Fibroblast of mammary gland (primary cell): ENCODE measurements around the gene XYLT1.

Experiments used
- DNase-seq: peaks from one replicate; pipeline ENCODE4 v3.0.0-alpha.2; 2010; ENCODE audit warnings: low read depth
- H3K4me3 ChIP-seq: 2 replicates; pipeline ENCODE4 v1.5.1; 2011; ENCODE audit warnings: low read depth, mild to moderate bottlenecking, low read length, moderate library complexity; ENCODE audit not compliant: control insufficient read depth
- CTCF ChIP-seq: conservative IDR thresholded peaks from 2 replicates; pipeline ENCODE4 v1.5.1; 2011; ENCODE audit warnings: low read depth, low read length, inconsistent platforms; ENCODE audit not compliant: control insufficient read depth, insufficient read depth

The XYLT1 gene

GRCh38 chr16:17474572-17474971, 3.8 kb upstream of the XYLT1 start:
- no peak for DNase-seq
- no peak overlapping the region for H3K4me3 ChIP-seq
- TF ChIP-seq CTCF = no peak

- no peak overlapping the region for H3K4me3 ChIP-seq
- peak; percentile 42 for DNase-seq
- peak; percentile 16 for TF ChIP-seq CTCF
Measured at GRCh38 chr16:17474037-17474436, 3.3 kb upstream of the XYLT1 start.

GRCh38 chr16:17471719-17472461, 1.1 kb upstream of the XYLT1 start:
- peak overlapping the region; percentile 48 for H3K4me3 ChIP-seq
- TF ChIP-seq CTCF = no peak
- peak; percentile 90 for DNase-seq

- TF ChIP-seq CTCF = no peak
- peak overlapping the region; percentile 93 for H3K4me3 ChIP-seq
- DNase-seq = no peak
Measured at GRCh38 chr16:17470182-17470907, 415 bp downstream of the XYLT1 start.

GRCh38 chr16:17469741-17470181, 999 bp downstream of the XYLT1 start:
- H3K4me3 ChIP-seq = peak overlapping the region; percentile 93
- no peak for TF ChIP-seq CTCF
- no peak for DNase-seq

GRCh38 chr16:17469011-17469740, 1.6 kb downstream of the XYLT1 start:
- peak; percentile 85 for DNase-seq
- no peak for TF ChIP-seq CTCF
- H3K4me3 ChIP-seq = peak overlapping the region; percentile 93
